Epithelial cell of esophagus (primary cell): ENCODE data around the gene GPR65.

Source experiments
- DNase-seq: peaks from one replicate; pipeline ENCODE4 v3.0.0; 2010; ENCODE audit warnings: low read depth
- H3K4me3 ChIP-seq: 2 replicates; pipeline ENCODE4 v1.5.1; 2011; ENCODE audit warnings: mild to moderate bottlenecking, low read length, control low read depth
- TF ChIP-seq, protein P1 (sequence below): IDR thresholded peaks from 2 replicates; pipeline ENCODE4 v1.5.1; 2011; ENCODE audit warnings: low read depth, mild to moderate bottlenecking, low read length, control low read depth, inconsistent platforms; ENCODE audit not compliant: insufficient read depth; ENCODE audit errors: missing control alignments

GPR65 gene

DNA sequence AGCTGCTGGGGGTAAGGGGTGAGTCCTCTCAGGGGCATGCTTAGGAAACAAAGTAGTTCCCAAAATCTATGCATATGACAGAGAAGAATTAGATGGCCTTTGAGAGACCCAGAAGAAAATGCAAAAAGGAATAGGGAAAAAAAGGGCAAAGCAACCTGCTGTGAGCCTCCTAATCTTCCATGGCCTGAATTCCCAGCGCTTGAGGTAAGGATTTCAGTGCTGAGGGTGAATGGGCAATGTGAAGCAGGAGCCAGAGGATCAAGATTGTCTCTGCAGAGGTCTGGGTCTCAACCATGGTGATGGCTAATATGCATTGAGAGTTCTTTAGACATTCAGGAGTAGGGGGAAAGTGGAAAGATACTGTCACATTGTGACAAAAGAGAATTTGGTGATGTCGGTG lies 31.5 kb downstream of the GPR65 start:
- TF ChIP-seq, protein P1, sequence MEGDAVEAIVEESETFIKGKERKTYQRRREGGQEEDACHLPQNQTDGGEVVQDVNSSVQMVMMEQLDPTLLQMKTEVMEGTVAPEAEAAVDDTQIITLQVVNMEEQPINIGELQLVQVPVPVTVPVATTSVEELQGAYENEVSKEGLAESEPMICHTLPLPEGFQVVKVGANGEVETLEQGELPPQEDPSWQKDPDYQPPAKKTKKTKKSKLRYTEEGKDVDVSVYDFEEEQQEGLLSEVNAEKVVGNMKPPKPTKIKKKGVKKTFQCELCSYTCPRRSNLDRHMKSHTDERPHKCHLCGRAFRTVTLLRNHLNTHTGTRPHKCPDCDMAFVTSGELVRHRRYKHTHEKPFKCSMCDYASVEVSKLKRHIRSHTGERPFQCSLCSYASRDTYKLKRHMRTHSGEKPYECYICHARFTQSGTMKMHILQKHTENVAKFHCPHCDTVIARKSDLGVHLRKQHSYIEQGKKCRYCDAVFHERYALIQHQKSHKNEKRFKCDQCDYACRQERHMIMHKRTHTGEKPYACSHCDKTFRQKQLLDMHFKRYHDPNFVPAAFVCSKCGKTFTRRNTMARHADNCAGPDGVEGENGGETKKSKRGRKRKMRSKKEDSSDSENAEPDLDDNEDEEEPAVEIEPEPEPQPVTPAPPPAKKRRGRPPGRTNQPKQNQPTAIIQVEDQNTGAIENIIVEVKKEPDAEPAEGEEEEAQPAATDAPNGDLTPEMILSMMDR: no peak
- no peak overlapping the region for H3K4me3 ChIP-seq
- no peak for DNase-seq

DNA sequence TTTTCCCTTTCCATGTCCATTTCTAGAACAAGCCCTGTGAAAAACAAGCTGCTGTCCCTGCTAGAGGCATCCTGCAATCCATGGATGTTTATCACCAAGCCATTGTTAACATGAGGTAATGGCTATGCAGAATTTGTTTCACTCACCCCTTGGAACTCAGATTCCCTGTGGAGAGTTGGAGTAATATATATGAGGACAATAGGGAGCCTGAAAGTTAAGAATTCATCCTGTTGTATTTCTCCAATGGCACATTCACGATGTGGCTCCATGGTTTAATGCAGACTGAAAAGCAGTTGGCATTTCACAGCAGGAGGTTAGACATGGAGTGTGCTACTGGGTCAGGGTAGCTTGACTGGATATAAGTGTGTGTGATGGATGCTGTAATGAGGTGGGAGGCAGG lies 32.4 kb downstream of the GPR65 start:
- no peak for DNase-seq
- TF ChIP-seq, protein P1: no peak
- H3K4me3 ChIP-seq: no peak overlapping the region

DNA sequence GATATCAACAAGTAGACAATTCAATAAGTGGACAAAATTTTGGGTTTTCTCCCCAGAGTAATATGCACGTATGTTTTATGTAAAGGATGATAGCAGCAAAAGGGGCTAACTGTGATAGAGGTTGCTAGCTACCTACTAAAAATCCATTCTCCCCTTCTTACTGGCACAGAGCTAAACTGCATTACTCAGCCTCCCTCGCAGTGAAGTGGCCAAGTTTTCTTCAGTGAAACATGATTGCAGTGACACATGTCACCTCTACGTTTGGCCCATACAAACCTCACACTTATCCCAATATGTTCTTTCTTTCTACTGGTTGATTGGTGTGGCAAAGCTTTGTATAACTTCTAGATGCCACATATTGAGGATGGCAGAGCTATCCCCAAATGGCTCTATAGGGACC lies 34.3 kb downstream of the GPR65 start:
- DNase-seq: no peak
- no peak overlapping the region for H3K4me3 ChIP-seq
- TF ChIP-seq, protein P1: no peak

DNA sequence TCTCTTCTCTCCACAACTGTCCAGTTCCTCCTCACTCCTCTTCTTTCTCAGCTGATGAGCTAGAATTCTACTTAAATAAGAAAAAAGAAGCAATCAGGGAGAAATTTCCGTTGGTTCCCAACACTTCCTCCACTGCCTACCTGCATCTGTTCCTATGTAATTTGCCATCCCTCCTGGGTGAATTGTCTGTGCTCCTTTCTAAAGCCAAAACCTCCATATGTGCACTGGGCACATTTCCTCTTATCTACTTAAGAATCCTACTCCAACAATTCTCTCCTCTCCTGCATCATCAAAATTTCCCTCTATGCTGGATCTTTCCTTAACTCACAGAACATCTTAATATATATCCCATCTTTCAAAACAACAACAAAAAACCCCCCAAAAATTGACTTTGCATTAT lies 35.2 kb downstream of the GPR65 start:
- TF ChIP-seq, protein P1: no peak
- no peak overlapping the region for H3K4me3 ChIP-seq
- no peak for DNase-seq

DNA sequence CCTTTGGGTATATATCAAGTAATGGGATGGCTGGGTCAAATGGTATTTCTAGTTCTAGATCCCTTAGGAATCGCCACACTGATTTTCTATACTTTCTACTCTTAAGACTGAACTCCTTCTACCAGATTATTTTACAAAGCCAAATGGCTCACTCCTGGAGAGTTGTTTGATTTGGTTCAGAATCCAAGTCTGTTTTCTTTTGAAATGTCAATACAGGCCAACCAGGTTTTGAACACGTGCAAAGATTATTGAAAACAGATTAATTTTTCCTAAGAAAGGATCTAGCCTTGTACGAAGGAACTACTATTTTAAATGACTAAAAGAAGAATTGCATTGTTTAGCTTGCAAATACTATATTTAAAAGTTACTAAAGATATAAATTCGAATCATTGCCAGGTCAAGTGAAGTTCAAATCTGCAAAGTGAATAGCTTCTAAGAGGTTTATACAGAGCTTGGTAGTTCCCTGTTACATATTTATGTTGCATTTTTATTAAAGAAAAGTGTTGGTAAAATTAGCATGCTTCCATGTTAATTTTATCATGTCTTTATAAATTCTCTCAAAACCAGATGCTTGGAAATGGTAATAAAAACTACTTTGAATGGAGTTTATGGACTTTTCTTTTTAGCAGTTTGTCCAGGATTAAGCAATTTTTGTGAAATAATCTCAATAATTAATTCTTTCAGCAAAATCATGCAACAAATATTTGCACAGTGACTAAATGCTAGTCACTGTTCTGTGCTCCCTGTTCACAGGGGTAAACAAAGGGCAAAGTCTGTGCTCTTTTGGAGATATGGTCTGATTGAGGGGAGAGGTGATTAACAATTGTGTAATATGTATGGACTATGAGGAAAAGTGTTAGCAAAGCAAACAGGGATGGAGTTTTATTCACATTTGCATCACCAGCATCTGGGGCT lies 38.9 kb downstream of the GPR65 start:
- peak; percentile 4 for DNase-seq
- TF ChIP-seq, protein P1: no peak
- H3K4me3 ChIP-seq: no peak overlapping the region

DNA sequence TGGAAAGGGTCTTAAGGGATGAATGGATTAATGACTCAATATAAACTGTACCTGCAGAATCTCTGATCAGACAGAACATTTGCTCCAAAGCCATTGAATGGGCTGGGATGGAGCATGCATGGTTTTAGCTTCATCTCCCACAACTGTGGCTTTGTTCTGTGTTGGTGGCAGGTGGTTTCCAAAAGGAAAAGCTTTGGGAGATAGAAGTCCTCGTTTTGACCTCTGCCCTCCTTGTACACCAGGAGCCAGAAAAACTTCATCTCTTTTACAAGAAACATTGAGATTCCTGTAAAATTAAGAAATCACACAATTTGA lies 39.5 kb downstream of the GPR65 start:
- TF ChIP-seq, protein P1: no peak
- DNase-seq: no peak
- no peak overlapping the region for H3K4me3 ChIP-seq
